GM10266 (cell line): Measurements from ENCODE around the gene OPRD1.

Experiments
- DNase-seq: peaks from one replicate; pipeline ENCODE4 v3.0.0; 2012; ENCODE audit errors: extremely low spot score
- CTCF ChIP-seq: IDR thresholded peaks from 2 replicates; pipeline ENCODE4 v1.5.1; 2012; ENCODE audit warnings: mild to moderate bottlenecking, low read depth; ENCODE audit not compliant: control insufficient read depth, insufficient read depth; ENCODE audit errors: missing control alignments

The OPRD1 gene

GRCh38 chr1:28778021-28778420 is 33.9 kb upstream of the OPRD1 start:
- TF ChIP-seq CTCF = no peak

GRCh38 chr1:28779751-28780408 is 32.1 kb upstream of the OPRD1 start:
- DNase-seq = no peak

More at GRCh38 chr1:28778021-28778420, 33.9 kb upstream of the OPRD1 start:
- no peak for DNase-seq

GRCh38 chr1:28781305-28781704 is 30.7 kb upstream of the OPRD1 start:
- DNase-seq = no peak
- no peak for TF ChIP-seq CTCF

More at GRCh38 chr1:28779751-28780408, 32.1 kb upstream of the OPRD1 start:
- TF ChIP-seq CTCF = no peak

- no peak for DNase-seq
- no peak for TF ChIP-seq CTCF
These were observed 30.0 kb upstream of the OPRD1 start for GRCh38 chr1:28782011-28782410.

- no peak for TF ChIP-seq CTCF
- no peak for DNase-seq
These were observed 28.6 kb upstream of the OPRD1 start for GRCh38 chr1:28783363-28783762.

GRCh38 chr1:28789412-28789811 is 22.6 kb upstream of the OPRD1 start:
- no peak for TF ChIP-seq CTCF
- no peak for DNase-seq

- no peak for TF ChIP-seq CTCF
- no peak for DNase-seq
These were observed 22.2 kb upstream of the OPRD1 start for GRCh38 chr1:28789816-28790215.
